A549 (cell line): Measurements from ENCODE around the gene IFNA14.

Source experiments
- ESRRA ChIP-seq: fragments of 150-350 bp; IDR thresholded peaks from 2 replicates; pipeline ENCODE4 v1.6.1; 2014; ENCODE audit warnings: mild to moderate bottlenecking, low read length, borderline replicate concordance
- MYC ChIP-seq: IDR thresholded peaks from 2 replicates; pipeline ENCODE4 v1.6.1; 2012; ENCODE audit warnings: mild to moderate bottlenecking, inconsistent platforms, low read length, improper control_type of control experiment, borderline replicate concordance
- TF ChIP-seq, protein P1 (sequence below): fragments of >200 bp; sonication (Bioruptor Twin); formaldehyde crosslinking; IDR thresholded peaks from 3 replicates; pipeline ENCODE4 v1.5.1; 2016
- TF ChIP-seq, protein P2 (sequence below): IDR thresholded peaks from 2 replicates; pipeline ENCODE4 v1.6.1; 2012

DNA sequence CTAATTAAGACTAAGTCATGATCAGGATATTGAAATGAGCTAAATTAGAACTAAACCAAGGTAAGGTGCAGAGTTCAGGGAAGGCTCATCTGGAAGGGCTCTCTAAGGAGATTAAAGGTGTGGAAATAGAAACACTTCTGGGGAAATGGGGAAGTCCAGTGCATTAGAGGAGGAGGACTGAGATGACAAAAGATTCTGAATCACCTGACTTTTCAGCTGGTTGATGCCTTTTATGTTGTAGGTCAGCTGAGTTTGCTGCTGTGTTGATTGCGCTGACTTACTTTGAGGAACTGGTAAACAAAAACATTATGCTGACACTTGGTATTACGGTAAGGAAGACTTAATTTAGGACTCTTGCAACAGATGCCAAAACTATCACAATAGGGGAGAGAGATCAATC is 41.5 kb upstream of the IFNA14 start:
- no peak for TF ChIP-seq ESRRA
- TF ChIP-seq, protein P1, sequence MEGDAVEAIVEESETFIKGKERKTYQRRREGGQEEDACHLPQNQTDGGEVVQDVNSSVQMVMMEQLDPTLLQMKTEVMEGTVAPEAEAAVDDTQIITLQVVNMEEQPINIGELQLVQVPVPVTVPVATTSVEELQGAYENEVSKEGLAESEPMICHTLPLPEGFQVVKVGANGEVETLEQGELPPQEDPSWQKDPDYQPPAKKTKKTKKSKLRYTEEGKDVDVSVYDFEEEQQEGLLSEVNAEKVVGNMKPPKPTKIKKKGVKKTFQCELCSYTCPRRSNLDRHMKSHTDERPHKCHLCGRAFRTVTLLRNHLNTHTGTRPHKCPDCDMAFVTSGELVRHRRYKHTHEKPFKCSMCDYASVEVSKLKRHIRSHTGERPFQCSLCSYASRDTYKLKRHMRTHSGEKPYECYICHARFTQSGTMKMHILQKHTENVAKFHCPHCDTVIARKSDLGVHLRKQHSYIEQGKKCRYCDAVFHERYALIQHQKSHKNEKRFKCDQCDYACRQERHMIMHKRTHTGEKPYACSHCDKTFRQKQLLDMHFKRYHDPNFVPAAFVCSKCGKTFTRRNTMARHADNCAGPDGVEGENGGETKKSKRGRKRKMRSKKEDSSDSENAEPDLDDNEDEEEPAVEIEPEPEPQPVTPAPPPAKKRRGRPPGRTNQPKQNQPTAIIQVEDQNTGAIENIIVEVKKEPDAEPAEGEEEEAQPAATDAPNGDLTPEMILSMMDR: no peak
- TF ChIP-seq, protein P2, sequence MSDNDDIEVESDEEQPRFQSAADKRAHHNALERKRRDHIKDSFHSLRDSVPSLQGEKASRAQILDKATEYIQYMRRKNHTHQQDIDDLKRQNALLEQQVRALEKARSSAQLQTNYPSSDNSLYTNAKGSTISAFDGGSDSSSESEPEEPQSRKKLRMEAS: no peak
- TF ChIP-seq MYC: no peak
